Measurements from ENCODE around the gene MMP10.

GRCh38 chr11:102749101-102749722, 31.2 kb downstream of the MMP10 start:
- TF ChIP-seq POLR2AphosphoS5 (IDR thresholded peaks at IDR 0.05; ENCODE audit: low read depth, low read length) (no peak), FOXJ3 (CRISPR knock-in tag; IDR thresholded peaks at IDR 0.05) (no peak), RFX5 (IDR thresholded peaks at IDR 0.05; ENCODE audit: low read length) (no peak), TEAD4 (IDR thresholded peaks at IDR 0.05; ENCODE audit: borderline replicate concordance, insufficient read depth) (no peak), CTCF (IDR thresholded peaks at IDR 0.05) (no peak)

Measured in SK-N-SH (cell line).